NCI-H510A (cell line): Measurements from ENCODE around the gene MPP2.
"Not testable (repeated sequence)": the region's sequence is repeated elsewhere in the genome, so short reads cannot be mapped to it uniquely, and the experiment has no call there.

Experiments
- DNase-seq: peaks from one replicate; lab custom pipeline; 2025; lab: John Stamatoyannopoulos, UW

The MPP2 gene

GRCh38 chr17:43845766-43846165, 61.6 kb downstream of the MPP2 start:
- no peak for DNase-seq

GRCh38 chr17:43844241-43844640, 63.1 kb downstream of the MPP2 start:
- DNase-seq = no peak

DNA sequence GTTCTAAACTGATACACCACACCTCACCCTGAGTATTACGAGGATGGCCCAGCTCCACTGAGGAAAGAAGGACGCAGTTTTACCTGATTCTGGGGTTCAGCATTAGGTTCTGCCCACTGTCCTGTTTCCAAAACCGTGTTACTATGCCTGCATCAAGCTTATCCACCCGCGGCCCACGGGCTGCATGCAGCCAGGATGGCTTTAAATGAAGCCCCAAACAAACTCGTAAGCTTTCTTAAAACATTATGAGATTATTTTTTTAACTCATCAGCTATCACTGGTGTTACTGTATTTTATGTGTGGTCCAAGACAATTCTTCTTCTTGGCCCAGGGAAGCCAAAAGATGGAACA, 64.4 kb downstream of the MPP2 start:
- DNase-seq = no peak

GRCh38 chr17:43842091-43842974, 65.0 kb downstream of the MPP2 start:
- DNase-seq = not testable (repeated sequence)

GRCh38 chr17:43841282-43841681, 66.1 kb downstream of the MPP2 start:
- DNase-seq = no peak

GRCh38 chr17:43840814-43841213, 66.5 kb downstream of the MPP2 start:
- no peak for DNase-seq

GRCh38 chr17:43839670-43840108, 67.6 kb downstream of the MPP2 start:
- DNase-seq = peak; percentile 97

GRCh38 chr17:43834106-43834505, 73.2 kb downstream of the MPP2 start:
- DNase-seq = no peak

DNA sequence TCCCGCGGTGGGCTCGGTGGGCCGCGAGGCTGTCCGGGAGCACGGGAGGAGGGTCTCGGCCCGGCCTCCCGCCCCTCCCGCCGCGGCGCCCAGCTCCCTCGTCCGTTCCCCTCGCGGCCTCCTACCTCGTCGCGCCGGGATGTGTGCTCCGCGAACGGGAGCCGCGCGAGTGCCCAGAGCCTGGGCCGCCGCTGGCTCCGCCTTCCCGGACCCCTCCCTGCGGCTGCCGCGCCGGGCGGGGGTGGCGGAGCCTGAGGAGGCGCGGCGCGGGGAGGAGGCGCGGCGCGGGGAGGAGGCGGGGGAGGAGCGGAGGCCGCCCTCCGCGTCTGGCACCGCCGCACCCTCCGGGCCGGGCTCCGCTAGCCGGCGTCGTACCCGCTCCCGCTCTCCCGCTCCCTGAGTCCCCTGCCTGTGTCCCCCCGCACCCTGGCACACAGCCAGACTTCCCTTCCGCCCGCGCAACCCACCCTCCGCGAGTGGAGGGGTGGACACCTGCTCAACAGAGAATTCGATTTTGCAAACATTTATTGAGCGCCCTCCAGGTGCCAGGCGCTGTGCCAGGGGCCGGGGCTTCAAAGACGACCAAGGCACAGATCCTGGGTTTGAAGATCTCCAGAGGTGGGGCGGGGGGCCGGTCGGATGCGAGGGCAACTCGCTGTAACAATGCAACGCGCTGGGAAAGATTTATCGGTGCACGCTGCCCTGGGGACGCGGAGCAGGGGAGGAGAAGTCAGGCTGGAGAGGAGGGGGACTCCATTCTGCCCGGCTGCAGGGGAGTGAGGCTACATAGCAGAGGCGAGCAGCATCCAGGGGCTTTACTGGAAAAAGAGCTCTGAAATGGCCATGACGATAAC, 74.1 kb downstream of the MPP2 start, which contains the start of gene MPP3:
Gene MPP3, minus strand, starts transcription at position 171 of the 854 bp plus-strand sequence. CDS start 1,240 bp downstream, outside the sequence.
- peak; percentile 79 for DNase-seq

DNA sequence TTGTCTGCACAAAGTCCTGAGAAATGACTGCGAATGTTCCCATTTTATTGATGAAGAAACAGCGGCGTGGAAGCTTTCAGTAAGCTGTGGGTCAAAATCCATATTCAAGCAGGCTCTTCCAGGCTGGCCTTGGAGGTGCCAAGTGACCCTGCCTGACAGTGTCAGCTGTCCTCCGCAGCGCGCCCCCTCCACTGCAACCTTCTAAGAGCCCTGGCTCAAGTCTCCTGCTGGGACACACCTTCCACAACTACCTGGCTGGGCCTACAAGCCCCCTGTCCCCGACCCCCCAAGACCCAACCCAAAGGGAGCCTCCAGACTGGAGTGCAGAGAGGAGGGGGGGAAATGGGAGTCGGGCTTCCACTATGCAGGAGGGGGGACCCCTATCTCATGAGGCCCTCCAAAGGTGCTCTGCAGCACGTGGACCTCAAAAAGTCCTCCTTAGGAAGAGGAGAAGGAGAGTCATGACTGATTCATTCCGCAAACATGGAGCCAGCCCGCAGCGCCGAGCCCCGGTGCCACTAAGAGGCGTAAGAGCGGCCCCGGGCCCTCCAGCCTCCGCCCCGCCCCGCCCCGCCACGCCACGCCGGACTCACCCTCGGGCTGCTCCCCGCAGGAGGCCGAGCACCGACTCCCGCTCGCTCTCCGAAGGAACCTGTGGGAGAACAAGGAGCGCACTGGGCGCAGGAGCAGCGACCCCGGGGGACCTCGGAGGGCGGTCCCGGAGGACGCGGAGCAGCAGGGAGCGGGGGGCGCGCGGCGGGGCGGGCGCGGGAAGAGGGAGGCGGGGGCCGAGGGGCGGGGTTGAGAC, 75.0 kb downstream of the MPP2 start:
- DNase-seq = peak; percentile 27

DNA sequence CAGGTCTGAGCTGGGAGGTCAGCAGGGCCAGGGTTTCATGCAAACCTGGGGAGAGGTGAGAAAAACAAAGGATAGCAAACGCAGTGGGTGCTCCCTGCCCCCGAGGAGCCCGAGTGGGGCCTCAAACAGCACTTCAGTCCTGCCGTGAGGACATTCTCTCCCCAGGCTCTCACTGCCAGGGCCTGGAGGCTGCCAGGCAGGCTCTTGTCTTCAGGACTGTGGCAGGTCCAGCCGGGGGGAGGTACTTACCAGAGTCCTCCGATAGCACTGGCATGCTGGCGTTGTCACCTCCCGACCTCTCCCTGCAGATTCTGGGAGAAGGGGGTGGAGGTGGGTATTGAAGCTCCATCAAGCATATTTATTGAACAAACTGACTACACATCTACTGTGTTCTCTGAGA, 75.7 kb downstream of the MPP2 start:
- no peak for DNase-seq

GRCh38 chr17:43830510-43831140, 76.7 kb downstream of the MPP2 start:
- no peak for DNase-seq

DNA sequence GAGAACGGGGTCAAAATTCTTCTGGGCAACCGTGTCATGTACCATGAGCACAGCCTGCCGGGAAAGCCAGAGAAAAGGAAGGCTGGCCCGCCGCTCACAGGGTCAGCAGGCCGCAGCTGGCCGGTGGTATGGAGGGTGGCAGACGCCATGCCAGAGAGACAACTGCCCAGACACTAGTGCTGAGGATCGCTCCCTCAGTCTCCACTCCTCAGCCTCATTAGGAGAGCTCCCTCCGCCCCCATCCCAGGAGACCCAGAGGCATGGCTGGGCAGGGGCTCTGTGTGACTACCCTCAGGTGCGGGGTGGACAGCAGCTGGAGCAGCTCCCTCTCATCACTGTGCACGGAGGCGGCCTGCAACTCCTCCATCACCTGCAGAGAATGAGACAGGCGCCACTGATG, 77.6 kb downstream of the MPP2 start:
- no peak for DNase-seq

DNA sequence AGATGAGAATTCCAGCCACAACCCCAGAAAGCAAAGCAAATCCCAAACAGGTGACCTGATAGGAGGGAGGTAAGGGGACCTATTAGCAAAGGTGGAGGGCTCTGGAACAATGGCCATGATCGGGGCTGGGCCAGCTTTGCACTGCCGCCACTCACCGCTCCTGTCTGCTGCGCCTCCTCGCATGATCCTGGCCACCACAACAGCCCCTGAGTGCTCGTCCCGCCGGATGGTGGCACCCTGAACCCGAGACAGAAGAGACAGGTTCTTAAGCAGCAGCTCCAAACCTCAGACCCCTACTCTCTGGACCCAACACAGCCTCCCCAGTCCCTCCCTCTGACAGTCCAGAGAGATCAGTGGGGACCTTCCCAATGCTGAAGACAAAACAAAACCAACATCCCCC, 79.7 kb downstream of the MPP2 start:
- DNase-seq = no peak

- DNase-seq = no peak
Observed at GRCh38 chr17:43826206-43826605, 81.1 kb downstream of the MPP2 start.

GRCh38 chr17:43825567-43825966, 81.8 kb downstream of the MPP2 start:
- no peak for DNase-seq
